ENCODE measurements around the gene TOB1.
A peak's percentile ranks its signal among the peaks of the same experiment; 100 is the strongest.

The TOB1 gene, protein sequence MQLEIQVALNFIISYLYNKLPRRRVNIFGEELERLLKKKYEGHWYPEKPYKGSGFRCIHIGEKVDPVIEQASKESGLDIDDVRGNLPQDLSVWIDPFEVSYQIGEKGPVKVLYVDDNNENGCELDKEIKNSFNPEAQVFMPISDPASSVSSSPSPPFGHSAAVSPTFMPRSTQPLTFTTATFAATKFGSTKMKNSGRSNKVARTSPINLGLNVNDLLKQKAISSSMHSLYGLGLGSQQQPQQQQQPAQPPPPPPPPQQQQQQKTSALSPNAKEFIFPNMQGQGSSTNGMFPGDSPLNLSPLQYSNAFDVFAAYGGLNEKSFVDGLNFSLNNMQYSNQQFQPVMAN

DNA sequence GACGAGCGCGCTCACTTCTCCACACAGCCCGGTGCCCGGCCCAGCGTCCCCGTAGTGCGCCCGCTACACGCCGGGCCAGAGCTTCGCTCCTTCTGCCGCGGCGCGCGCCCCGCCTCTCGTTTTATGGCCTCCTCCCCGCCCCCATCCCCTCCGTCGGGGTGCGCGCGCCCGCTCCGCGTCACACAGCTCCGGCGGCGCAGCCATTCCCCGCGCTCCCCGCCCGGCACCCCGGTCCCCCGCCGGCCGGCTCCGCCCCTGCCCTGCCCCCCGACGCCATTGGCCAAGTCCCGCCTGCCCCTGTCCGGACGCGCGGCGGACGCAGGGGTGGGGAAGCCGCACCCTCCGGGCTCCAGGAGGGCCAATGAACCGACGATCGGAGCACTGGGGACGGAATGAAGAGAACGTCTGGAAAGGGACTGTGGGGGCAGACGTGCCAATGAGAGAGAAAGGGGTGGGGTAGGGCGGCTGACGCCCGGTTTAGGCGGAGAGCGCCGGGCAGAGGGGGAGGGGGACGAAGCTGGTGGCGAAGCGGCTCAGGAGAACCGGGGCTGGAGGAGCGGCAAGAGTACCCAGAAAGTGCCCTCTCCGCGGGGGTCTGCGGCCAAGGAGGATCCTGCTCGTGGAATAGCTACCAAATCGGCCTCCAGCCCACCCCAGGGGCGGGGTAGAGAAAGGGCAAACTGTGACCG, at the start of gene TOB1:
TSS of gene TOB1 (minus strand) at position 94 of the 689 bp plus-strand sequence. CDS start 2,337 bp downstream, outside the sequence.
- DNase-seq (ENCODE audit: low spot score) = peak; percentile 93

DNA sequence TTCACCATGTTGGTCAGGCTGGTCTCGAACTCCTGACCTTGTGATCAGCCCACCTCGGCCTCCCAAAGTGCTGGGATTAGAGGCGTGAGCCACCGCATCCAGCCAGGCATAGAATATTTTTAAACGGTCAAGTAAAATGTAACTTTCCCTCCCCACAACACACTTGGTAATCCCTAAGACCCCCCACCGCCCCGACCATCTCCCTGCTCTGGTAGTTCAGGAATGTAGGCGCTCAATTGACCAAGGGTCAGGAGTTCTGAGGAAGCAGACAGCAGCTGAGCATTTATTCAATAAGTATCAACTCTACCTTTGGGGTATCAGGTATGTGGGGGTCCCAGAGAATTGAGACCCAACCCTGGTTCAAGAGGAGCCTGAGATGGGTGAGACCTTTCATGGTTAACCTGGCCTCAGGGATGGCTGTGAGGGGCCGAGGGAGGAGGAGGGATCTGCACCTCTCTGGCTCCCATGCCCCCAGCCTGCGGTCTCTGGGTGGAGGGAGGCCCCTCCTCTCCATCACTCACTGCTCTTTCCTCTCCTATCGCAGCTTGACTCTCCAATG, 48.4 kb upstream of the TOB1 start:
- no peak for DNase-seq (ENCODE audit: low spot score)

DNA sequence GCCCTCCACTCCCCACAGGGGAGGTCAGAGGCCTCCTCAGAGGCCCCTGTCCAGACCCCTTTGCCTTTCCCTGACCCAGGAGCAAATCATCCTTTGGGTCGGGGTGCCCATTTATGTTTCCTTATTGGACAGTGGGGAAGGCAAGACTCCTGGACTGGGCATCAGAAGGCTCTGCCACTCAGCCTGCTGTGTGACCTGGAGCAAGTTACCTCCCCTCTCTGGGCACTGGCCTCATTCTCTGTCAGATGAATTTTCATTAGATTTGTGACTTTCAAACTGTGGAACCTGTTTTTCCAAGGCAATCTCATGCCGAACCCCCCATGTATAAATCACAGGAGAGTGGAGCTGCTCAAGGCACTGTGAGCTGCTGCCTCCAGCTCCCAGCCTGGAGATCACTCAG, 47.0 kb upstream of the TOB1 start:
- no peak for DNase-seq (ENCODE audit: low spot score)

DNA sequence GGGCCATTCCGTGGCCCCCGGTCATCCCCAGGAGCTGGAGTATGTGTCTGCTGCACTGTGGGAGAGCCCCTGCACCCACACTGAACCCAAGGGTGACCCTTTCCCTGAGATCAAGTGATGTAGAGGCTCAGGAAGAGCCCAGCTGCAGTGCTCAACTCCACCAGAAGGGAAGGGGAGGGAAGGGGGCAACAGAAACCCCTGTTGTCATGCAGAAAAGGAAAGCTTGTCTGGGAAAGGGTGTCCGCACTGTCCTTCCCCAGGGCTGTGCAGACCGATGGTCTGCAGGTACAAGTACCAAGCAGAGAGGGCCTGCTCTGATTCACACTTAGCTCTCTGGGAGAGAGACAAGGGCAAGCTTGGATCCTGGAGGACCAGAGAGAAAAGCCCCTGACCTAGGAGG, 45.7 kb upstream of the TOB1 start:
- no peak for DNase-seq (ENCODE audit: low spot score)

DNA sequence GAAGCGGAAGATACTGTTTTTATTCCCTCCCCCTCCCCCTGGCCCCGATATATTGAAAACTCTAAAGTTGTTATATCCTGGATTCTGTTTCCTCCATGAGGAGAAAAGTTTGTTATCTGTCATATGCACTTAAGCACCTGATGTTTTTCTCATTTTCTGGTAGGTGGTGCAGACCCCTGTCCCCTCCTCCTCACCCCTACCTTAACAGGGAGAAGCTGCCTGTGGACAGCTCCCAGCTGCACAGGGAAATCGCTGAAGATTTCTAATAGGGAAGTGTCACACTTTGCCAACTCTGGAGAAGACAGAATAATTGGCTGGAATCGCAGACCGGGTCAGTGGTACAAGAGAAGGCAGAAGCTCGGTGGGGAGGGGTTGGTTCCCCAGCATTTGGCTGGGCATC, 45.3 kb upstream of the TOB1 start:
- no peak for DNase-seq (ENCODE audit: low spot score)

DNA sequence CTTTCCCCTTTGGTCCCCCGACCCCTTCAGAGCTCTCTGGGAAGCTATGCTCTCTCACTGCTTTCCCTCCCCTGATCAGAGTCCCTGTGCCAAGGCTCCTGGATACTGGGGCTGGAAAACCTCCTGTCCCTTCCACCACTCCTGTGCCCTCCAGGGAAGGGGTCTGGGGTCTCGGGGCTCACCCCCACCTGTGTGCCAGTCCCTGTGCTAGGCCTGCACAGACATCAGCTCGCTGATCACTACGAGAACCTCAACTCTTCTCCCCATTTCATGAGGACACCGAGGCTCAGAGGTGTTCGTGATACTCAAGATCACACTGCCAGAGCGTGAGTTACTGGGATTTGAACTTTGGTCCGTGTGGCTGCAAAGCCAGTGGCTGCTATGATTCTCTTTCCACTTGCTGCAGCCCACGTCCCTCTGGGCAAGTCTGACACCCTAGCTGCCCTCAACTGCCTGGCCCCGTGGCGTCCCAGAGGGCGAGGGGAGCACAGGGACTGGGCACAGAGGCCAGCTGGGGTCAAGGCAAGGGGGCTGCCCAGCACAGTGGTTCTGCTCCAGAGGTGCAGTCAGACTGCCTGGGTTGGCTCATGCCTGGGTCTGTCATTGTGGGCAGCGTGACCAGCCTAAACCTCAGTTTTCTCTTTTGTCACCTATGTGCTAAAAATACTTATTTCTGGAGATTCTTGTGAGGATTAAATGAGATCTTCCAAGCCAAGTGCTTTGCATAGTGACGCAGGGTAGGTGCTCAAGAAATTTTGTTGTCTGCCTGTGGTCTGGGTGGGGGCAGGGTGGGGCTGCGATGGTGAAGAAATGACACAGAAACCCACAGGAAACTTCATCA, 43.8 kb upstream of the TOB1 start:
- no peak for DNase-seq (ENCODE audit: low spot score)

DNA sequence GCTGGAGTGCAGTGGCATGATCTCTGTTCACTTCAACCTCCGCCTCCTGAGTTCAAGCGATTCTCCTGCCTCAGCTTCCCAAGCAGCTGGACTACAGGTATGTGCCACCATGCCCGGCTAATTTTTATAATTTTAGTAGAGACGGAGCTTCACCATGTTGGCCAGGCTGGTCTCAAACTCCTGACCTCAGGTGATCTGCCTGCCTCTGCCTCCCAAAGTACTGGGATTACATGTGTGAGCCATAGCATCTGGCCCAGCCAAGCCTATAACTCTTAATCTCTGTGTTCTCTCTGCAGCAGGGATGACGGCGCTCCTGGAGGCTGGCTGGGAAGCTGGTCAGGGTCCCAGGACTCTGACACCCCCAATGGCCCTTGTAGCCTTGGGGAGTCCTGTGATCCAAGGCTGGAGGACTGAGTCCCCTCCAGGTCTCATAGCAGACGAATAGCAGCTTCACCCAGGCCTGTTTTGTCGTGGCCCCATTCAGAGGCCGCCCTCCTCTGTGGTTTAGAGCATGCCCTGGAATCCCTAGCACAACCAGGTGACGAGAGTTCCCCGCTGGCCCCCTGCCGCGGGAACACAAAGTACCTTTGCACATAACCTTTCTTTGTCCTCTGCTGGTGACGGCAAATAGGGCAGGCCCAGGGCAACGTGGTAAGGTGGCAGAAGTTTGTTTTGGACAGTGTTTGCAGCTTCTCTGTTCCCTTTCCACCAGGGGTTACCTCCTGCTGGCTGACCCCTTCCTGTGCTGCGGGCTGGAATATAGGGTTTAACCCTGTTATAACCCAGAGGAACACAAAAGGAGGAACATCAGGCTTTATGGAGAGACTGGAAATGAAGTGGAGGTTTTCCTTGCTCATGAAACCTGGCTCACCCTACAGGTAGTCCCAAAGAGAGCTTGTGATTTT, 43.0 kb upstream of the TOB1 start:
- DNase-seq (ENCODE audit: low spot score) = no peak

DNA sequence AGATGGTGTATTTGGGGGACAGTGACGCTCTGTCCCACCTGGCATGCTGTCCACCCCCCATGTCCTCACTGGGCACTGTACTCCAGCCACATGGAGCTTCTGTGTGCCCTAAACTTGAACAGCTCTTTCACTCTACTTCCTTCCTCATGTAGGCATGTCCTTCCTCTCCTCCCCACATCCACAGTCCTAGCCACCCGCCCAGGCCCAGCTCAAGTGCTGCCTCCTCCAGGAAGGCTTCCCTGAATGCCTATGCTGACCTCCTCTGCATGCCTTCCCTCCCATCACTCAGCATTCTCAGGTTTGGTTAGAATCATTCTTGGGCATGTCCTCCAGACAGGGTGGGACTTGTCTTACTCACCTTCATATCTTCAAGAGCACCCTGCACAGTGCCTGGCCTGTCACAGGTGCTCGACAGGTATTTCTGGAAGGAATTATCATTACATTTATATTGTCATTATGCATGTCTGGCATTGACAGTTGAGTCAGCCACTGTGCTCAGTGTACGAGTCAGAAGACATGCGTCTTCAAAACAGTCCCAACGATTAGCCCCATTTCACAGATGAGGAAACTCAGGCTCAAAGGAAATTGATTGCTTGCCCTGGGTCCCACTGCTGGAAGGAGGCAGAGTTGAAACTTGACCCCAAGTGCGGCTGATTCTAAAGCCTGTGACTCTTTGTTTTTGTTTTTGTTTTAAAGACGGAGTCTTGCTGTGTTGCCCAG, 42.1 kb upstream of the TOB1 start:
- DNase-seq (ENCODE audit: low spot score) = no peak

DNA sequence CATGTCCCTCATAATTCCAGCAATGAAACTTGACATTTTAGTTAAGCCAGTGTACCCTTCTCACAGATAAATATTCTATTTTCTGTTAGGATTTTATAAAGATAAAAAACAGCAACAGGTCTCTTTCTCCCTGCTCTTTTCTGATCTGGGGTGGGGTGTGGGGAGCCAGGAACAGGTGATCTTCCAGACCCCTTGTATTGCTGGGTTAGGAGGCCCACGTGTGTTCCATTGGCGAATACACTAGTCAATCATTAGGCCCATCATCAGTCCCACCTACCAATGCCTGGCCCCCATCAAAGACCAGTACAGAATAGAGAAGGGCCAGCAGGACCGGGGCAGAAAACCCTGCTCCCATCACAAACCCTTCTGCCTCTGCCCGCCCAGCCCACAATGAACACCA, 40.3 kb upstream of the TOB1 start:
- DNase-seq (ENCODE audit: low spot score) = no peak

DNA sequence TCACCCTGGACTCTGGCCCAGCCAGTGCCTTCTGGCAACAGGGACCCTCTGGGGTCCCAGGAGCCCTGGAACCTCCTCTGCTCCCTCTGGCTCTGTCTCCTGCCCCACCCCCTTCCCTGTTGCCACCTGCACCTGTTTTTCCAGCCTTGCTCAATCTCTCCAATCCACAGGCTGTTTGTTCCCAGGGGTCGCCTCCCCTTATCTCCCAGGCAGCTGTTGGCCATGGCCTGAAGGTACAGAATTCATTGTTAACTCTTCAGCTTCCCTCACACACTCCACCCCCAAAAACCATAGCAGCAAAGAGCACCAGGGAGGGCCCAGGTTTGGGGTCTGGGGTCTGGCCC, 39.3 kb upstream of the TOB1 start:
- no peak for DNase-seq (ENCODE audit: low spot score)

DNA sequence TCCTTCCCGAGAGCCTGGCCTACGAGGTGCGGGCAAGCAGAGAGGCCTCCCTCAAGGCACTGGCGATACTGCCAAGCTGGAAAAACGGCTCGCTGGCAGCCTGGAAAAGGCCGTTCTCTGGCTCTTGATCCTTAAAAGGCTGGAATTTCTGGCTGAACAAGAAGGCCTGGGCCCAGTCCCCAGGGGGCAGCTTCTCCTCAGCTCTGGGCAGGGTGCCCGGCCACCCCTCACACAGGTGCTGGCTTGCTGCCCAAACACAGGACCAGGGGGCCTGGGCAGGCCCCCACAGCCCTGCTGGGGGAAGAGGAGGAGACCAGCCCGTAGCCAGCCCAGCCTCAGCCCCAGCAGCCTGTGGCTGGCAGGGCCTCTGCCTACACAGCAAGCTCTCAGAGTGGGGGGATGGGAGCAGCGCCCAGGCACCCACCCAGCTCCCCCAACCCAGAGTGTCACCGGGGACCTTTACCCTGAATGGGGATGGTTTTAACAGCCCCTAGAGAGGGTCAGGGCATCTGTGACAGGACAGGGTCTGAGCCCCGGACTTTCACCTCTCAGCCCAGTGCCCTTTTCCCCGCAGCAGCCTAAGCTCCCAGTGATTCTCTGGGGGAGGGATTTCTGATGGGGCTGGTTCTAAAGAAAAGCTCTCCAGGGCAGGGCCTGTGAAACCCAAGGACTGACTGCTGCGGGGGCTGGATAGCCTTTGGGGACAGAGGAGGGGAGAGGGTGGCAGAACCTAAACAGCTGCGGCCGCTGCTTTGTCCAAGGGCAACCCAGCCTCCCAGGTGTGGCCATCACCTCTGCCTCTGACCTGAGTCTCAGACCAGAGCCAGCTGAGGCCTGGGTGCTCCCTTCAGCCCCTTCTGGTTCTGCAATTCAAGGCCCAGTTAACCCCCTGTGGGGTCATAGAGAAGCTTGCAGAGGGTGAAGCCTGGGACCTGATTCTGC, 38.6 kb upstream of the TOB1 start:
- DNase-seq (ENCODE audit: low spot score) = no peak

DNA sequence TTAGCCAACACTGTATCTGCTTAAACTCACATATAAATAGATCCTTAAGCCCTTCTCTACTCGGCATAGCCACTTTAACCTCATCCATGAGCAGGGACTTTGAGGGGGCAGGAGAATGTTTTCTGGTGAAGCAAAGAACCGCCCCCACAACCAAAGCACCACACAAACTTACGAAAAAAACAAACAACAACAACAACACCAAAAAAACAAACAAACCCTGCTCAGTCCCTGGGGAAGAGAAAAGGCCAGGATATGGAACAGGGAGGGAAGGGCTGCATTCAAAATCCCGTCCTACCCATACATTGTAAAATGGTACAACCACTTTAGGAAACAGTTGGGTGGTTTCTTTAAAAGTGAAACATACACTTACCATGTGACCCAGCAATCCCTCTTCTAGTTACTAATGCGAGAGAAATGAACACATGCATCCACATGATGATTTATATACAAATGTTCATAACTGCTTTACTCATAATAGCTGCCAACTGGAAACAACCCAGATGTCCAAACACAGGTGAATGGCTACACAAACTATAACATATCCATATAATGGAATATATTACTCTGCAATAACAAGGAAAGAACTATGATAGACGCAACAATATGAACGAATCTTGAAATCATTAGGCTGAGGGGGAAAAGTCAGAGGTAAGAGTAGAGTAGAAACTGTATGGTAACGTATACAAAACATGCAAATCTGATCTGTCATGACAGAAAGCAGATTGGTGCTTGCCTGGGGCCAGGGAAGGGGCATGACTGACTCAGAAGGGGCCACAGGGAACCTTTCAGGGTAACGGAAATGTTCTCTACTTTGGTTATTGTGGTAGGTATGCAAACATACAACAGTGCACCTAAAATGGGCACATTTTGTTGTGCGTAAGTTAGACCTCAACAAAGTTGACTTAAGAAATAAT, 37.7 kb upstream of the TOB1 start:
- DNase-seq (ENCODE audit: low spot score) = no peak

DNA sequence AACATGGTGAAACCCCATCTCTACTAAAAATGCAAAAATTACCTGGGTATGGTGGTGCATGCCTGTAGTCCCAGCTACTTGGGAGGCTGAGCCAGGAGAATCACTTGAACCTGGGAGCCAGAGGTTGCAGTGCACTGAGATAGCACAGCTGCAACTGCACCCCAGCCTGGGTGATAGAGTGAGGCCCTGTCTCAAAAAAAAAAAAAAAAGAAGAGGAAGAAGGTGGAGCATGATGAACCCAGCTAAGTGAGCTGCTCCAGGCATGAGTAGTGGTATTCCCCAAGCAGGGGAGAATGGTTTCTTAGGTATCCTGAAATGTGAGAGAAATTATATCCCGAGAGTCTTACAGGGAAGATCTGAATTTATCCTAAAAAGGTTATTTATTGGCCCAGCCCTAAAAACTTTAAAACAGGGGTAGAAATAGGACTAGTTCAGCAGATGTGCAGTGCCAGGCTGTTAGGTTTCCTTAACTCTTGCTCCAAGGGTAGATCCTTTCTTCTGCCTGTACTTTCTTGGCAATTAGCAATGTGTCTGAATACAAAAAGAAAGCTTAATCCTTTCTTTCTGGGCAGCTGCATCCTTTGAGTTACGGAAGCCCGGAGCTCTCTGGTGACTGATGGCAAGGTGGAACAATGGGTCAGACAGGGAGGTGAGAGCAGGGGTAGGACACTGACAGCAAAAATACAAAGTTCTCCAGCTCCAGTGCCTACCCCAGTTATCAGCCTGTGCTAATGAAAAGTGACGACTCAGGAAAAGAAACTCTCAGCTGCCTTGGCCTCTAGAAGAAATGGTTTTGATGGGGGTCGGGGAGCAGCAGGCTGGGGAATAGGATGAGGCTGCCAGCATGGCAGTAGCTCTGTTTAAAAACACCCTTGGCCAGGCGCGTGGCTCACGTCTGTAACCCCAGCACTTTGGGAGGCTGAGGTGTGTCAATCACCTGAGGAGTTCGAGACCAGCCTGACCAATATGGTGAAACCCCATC, 36.5 kb upstream of the TOB1 start:
- DNase-seq (ENCODE audit: low spot score) = no peak

DNA sequence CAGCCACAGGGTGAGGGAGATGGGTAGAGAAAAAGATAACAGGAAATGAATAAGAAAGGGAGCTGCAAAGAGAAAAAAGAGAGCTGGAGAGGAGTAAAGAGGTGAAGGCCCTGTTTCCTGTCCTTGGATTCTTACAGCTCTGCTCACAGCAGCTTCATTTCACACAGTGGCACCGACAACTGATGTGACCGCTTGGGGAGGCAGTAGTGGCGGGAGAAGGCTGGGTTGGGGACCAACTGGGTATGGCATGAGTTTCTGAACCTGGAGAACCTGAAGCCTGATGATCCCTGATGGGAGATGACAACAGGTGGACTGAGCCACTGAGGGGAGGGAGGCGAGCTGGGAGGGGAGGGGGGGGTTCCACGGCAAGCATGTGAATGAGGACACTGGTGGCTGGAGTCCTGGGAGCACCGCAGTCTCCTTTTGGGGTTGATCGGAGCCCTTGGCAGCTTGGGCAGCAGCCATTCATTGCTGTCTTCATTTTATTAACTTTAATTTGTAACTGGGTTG, 34.3 kb upstream of the TOB1 start:
- no peak for DNase-seq (ENCODE audit: low spot score)

DNA sequence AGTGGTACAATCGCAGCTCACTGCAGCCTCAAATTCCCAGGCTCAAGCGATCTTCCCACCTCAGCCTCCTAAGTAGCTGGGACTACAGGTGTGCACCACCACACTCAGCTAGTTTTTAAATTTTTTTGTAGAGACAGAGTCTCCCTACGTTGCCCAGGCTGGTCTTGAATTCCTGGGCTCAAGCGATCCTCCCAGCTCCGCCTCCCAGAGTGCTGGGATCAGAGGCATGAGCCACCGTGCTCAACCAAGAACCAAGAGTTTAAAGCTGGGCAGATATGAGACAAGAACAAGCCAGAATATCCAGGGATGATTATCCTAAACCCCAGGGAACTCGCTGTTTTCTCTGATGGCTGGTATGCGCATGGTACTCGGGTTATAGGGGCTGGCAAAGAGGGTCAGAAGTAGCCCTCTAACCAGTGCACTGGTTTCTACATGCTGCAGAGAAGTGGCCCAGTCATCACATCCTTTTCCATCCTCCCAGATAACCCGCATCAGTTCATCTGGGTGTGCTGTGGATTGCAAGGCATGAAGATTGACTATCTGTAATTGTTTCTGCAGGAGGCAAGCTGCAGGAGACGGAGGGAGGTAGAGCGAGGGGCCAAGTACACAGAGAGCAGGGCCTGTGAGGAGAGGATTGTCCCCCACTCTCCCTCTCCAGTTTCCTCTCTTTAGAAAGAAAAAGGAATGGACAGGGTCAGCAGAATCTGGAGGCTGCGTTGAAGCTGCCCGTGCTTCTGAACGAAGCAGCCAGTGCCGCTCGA, 33.6 kb upstream of the TOB1 start:
- DNase-seq (ENCODE audit: low spot score) = no peak

DNA sequence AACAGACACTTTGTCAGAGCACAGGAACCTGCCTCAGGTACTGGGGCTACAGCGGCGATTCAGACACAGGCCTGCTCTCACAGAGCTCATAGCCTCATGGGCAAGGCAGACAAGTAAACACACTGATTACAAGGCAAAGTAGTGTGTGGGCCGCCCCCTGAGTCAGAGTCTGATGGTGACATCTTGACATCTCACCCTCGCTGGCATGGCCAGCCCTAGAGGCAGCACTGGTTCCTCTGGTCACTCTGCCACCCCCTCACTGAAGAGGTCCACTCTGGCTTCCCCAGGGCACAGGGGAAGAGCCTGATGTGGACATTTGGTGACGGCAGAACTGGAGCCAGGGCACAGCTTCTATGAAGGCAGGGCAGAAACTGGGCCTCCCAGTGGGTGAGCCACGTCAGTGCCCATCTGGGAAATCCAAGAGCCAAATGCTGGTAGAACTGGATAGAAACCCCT, 32.9 kb upstream of the TOB1 start:
- no peak for DNase-seq (ENCODE audit: low spot score)
